Stimulated activated memory B cell treated with anti-CD40 and anti-IgM and Interleukin-4, amounts not matched to agents 10 μg/mL and 1 μg/mL and 100 μg/mL, for 72 hours (primary cell): ENCODE results near the gene MAPKAPK2.
A peak's percentile ranks its signal among the peaks of the same experiment; 100 is the strongest.
"Not testable (repeated sequence)": the region's sequence is repeated elsewhere in the genome, so short reads cannot be mapped to it uniquely, and the experiment has no call there.

Source experiments
- ATAC-seq: fragments of 150-1000 bp; cut with Tn5 transposase; 2 replicates; pipeline ENCODE4 v1.10.0; 2021
- H3K27ac Mint-ChIP-seq: one replicate; pipeline ENCODE4 v1.8.0; 2022; ENCODE audit warnings: mild to moderate bottlenecking, mixed read lengths
- H3K27me3 Mint-ChIP-seq: one replicate; pipeline ENCODE4 v1.8.0; 2022; ENCODE audit warnings: mixed read lengths
- H3K36me3 Mint-ChIP-seq: one replicate; pipeline ENCODE4 v1.8.0; 2022; ENCODE audit warnings: mixed read lengths
- H3K4me1 Mint-ChIP-seq: one replicate; pipeline ENCODE4 v1.8.0; 2022; ENCODE audit warnings: mixed read lengths
- H3K4me3 Mint-ChIP-seq: one replicate; pipeline ENCODE4 v1.8.0; 2022; ENCODE audit warnings: mild to moderate bottlenecking, moderate library complexity, mixed read lengths
- H3K9me3 Mint-ChIP-seq: one replicate; pipeline ENCODE4 v1.8.0; 2022; ENCODE audit warnings: mixed read lengths

The MAPKAPK2 gene

DNA sequence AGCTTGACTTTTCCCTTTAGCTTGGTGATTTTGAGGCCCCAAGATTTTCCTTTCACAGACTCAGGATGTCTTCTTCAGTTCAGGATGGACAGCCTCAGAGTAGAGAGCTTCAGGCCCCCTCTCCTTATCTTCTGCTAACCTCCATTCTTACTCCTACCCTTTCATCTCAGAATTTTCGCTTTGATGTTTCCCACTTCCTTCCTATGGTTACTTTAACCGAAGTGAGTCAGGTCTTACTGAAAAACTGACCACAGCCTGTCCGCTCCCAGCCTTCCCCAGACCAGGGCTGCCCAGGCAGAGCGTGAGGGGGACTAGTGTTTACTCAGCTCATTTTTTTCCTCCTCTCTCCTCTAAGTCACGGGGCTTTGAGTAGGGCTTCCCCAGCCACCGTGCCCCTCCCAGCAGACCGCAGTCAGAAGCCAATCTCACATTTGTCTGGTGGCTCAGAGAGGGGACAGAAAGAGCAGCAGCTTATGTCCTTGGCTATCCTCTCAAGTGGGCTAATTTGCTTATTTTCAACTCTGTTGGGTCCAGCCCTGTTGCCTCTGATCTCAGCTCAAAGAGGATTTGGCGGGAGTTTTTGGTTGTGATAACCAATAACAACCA is 81.6 kb downstream of the MAPKAPK2 start:
- peak; percentile 86 for ATAC-seq
- peaks cover 48% of the 10 kb centered on the region for H3K4me1 Mint-ChIP-seq
- H3K4me3 Mint-ChIP-seq: no peak overlapping the region
- peaks cover 9% of the 10 kb centered on the region for H3K27me3 Mint-ChIP-seq
- no peaks in the 10 kb centered on the region for H3K36me3 Mint-ChIP-seq
- H3K27ac Mint-ChIP-seq: no peak overlapping the region
- no peaks in the 10 kb centered on the region for H3K9me3 Mint-ChIP-seq

DNA sequence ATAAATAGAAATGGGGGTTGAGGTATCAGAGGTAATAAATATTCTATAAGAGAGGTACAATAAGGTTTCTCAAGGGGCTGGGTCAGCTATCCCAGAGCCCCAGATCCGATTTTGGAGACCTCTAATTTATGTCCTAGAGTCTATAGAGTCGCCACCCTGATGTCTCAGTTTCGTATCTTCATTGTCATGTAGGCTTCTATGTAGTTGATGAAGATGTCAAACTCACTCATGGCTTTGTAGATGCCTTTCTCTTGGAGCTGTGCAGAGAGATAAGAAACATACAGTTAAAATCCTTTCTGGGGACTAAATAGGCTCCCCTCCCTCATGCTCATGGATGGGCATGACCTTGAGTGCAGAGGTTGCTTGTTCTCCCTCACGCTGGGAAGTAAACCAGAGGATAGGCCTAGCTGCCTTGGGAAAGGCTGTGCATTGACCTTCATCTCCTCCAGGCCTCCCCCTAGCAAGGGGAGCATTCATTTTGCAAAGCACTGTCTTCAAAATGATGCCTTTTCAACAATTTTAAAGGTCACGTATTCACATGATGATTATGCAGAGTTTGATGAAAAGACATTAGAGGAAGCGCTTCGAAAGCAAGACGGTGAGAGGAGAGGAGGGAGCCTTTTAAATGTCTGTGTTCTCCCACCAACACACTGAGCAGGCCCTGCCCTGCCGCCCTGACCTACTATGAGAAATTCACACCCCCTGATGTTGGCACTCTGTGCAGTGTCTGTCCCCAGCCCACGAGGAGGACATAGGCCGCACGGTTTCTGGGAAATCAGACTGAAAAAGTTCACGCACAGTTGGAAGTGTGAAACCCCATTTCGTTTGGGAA is 84.0 kb downstream of the MAPKAPK2 start:
- ATAC-seq: no peak
- Mint-ChIP-seq H3K27ac (no peak overlapping the region), H3K4me1 (peaks cover 71% of the 10 kb centered on the region), H3K36me3 (no peaks in the 10 kb centered on the region), H3K4me3 (no peak overlapping the region), H3K9me3 (no peaks in the 10 kb centered on the region), H3K27me3 (no peaks in the 10 kb centered on the region)

- peak; percentile 82 for ATAC-seq
- Mint-ChIP-seq H3K4me1 (peaks cover 77% of the 10 kb centered on the region), H3K27me3 (no peaks in the 10 kb centered on the region), H3K9me3 (no peaks in the 10 kb centered on the region), H3K27ac (peak overlapping the region; percentile 66), H3K36me3 (no peaks in the 10 kb centered on the region), H3K4me3 (peak overlapping the region; percentile 1)
Measured at GRCh38 chr1:206769304-206769731, 84.6 kb downstream of the MAPKAPK2 start.

- no peaks in the 10 kb centered on the region for H3K9me3 Mint-ChIP-seq
- H3K4me3 Mint-ChIP-seq: peak within 1 kb of the TSS; percentile 64
- no peaks in the 10 kb centered on the region for H3K27me3 Mint-ChIP-seq
- peaks cover 81% of the 10 kb centered on the region for H3K4me1 Mint-ChIP-seq
- H3K27ac Mint-ChIP-seq: peak within 1 kb of the TSS; percentile 66
- H3K36me3 Mint-ChIP-seq: no peaks in the 10 kb centered on the region
- no peak for ATAC-seq
Measured at GRCh38 chr1:206770531-206771337, 86.0 kb downstream of the MAPKAPK2 start, which contains the start of gene IL19. TSS of gene IL19 (plus strand) at chr1:206770773. CDS start at chr1:206836663, 65,890 bp downstream.

GRCh38 chr1:206771338-206771692 is 86.6 kb downstream of the MAPKAPK2 start:
- Mint-ChIP-seq H3K27me3 (no peaks in the 10 kb centered on the region), H3K4me3 (peak overlapping the region; percentile 64), H3K27ac (peak overlapping the region; percentile 66), H3K9me3 (no peaks in the 10 kb centered on the region), H3K4me1 (peaks cover 75% of the 10 kb centered on the region), H3K36me3 (no peaks in the 10 kb centered on the region)
- no peak for ATAC-seq

DNA sequence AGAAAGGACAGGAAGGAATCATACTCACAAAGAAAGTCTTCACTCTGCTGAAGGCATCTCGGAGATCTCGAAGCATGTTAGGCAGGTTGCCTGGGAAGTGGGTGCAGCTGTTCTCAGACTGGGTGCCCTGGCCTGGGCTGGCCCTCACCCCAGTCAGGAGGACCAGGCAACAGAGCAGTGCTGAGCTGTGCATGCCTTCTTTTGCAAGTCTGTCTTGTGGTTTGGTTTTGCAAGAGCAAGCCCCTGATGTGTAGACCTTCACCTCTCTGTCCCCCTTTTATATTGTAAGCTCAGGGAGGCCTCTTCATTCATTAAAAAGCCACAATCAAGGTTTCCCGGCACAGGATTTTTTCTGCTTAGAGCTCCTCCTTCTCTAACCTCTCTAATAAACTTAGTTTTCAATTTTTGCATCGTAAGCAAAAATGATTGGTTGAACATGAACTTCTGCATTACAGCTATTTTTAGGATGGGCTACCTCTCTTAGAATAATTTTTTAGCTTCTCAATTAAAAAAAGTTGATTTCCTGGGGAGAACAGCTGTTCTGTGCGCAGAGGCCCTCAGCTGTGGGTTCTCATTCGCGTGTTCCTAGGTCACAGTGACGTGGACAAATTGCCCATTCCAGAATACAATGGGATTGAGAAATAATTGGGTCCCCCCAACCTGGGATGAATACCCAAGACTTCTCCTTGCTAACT is 87.7 kb downstream of the MAPKAPK2 start, which contains the start of gene IL10:
TSS of gene IL10 (minus strand) at position 252 of the 695 bp plus-strand sequence. CDS start at position 193, 59 bp downstream.
- peak within 1 kb of the TSS; percentile 55 for H3K4me3 Mint-ChIP-seq
- ATAC-seq: no peak
- H3K9me3 Mint-ChIP-seq: no peaks in the 10 kb centered on the region
- no peak within 1 kb of the TSS for H3K27ac Mint-ChIP-seq
- H3K27me3 Mint-ChIP-seq: no peaks in the 10 kb centered on the region
- H3K36me3 Mint-ChIP-seq: no peaks in the 10 kb centered on the region
- peaks cover 65% of the 10 kb centered on the region for H3K4me1 Mint-ChIP-seq

GRCh38 chr1:206774093-206774492 is 89.4 kb downstream of the MAPKAPK2 start:
- no peaks in the 10 kb centered on the region for H3K36me3 Mint-ChIP-seq
- no peak overlapping the region for H3K4me3 Mint-ChIP-seq

DNA sequence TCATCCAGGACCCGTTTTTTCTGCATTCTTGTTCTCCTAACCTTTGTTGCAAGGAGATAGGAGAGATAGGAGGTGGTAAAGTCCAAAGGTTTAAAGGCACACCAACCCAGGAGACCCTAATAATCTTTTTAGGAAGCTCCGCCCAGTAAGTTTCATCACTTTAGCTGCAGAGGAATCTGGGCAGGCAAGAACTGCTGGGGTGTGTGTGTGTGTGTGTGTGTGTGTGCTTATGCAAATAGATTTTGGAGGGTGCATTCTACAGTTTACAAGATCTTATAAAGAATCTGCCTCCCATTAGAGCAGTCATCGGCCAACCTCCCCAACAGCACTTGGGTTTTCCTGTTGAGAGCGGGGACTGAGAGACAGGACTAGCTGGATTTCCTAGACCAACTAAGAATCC is 91.5 kb downstream of the MAPKAPK2 start:
- ATAC-seq: no peak
- Mint-ChIP-seq H3K4me1 (peaks cover 36% of the 10 kb centered on the region), H3K36me3 (no peaks in the 10 kb centered on the region), H3K4me3 (no peak overlapping the region), H3K27ac (no peak overlapping the region), H3K27me3 (no peaks in the 10 kb centered on the region), H3K9me3 (no peaks in the 10 kb centered on the region)

More at GRCh38 chr1:206774093-206774492, 89.4 kb downstream of the MAPKAPK2 start:
- H3K9me3 Mint-ChIP-seq: no peaks in the 10 kb centered on the region
- peak; percentile 72 for ATAC-seq
- H3K27me3 Mint-ChIP-seq: no peaks in the 10 kb centered on the region
- peaks cover 58% of the 10 kb centered on the region for H3K4me1 Mint-ChIP-seq
- no peak overlapping the region for H3K27ac Mint-ChIP-seq

DNA sequence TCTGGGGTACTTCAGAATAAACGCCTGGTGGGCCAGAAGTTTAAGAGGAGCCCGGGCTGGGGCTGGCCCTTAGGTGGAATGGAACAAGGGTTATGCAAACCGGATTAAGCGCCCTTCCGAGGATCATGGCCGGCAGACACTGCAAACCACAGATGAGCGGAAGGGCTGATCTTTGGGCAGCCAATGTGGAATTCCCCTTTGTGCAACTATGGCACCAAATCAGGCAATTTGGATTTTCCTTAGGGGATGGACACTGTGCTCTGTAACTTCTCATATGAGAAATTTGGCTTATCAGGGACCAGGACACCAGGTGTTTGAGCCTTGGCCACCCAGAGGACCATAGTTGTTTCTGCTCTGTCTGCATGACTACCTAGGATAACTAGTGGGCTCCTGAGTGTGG is 93.3 kb downstream of the MAPKAPK2 start:
- no peak overlapping the region for H3K27ac Mint-ChIP-seq
- no peaks in the 10 kb centered on the region for H3K27me3 Mint-ChIP-seq
- H3K4me3 Mint-ChIP-seq: no peak overlapping the region
- H3K9me3 Mint-ChIP-seq: no peaks in the 10 kb centered on the region
- no peak for ATAC-seq
- H3K4me1 Mint-ChIP-seq: peaks cover 29% of the 10 kb centered on the region
- no peaks in the 10 kb centered on the region for H3K36me3 Mint-ChIP-seq

DNA sequence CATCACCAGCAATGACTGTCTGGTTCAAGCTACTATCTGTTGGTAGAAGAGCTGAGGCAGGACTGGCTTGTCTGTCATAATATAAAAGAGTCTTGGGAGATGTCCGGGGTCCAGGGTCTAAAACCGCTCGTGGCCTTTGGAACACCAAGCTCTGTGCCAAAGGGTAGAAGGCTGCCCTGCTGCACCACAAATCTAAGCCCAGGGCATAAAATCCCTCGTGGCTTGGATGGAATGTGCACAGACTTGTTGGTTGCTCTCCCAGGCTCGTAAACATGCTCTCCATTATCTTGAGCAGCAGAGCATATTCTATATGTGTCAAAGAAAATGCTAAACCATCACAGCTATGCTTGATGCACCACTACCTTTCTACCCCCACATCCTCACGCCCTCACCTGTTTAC is 94.2 kb downstream of the MAPKAPK2 start:
- not testable (repeated sequence) for H3K27ac Mint-ChIP-seq, H3K9me3 Mint-ChIP-seq, H3K4me3 Mint-ChIP-seq, ATAC-seq, H3K27me3 Mint-ChIP-seq, H3K36me3 Mint-ChIP-seq
- H3K4me1 Mint-ChIP-seq: peaks cover 26% of the 10 kb centered on the region

GRCh38 chr1:206779638-206780037 is 94.9 kb downstream of the MAPKAPK2 start:
- Mint-ChIP-seq H3K4me3 (no peak overlapping the region), H3K9me3 (no peaks in the 10 kb centered on the region), H3K36me3 (no peaks in the 10 kb centered on the region), H3K4me1 (peaks cover 26% of the 10 kb centered on the region), H3K27ac (no peak overlapping the region), H3K27me3 (no peaks in the 10 kb centered on the region)
- no peak for ATAC-seq

DNA sequence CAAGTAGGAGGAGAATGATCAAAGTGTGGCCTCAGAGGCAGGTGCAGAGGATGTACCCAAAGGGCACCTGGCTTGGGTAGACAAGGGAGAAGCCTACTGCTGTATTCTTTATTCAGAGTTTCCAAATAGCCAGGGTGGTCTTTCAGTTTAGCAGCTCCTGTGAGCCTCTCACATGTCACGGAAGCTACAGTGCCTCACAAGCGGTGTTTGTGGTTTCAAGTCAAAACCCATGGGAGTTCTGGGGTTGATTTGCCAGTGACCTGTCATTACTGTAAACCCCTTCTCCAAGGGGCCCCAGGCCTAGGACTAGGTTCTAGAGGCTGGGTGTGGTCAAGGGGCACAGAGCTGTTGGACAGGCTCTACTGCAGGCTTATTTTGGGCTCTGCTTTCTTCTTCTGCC is 97.7 kb downstream of the MAPKAPK2 start:
- Mint-ChIP-seq H3K4me1 (peaks cover 51% of the 10 kb centered on the region), H3K27me3 (no peaks in the 10 kb centered on the region), H3K27ac (peak overlapping the region; percentile 26), H3K4me3 (no peak overlapping the region), H3K36me3 (no peaks in the 10 kb centered on the region), H3K9me3 (no peaks in the 10 kb centered on the region)
- peak; percentile 83 for ATAC-seq

DNA sequence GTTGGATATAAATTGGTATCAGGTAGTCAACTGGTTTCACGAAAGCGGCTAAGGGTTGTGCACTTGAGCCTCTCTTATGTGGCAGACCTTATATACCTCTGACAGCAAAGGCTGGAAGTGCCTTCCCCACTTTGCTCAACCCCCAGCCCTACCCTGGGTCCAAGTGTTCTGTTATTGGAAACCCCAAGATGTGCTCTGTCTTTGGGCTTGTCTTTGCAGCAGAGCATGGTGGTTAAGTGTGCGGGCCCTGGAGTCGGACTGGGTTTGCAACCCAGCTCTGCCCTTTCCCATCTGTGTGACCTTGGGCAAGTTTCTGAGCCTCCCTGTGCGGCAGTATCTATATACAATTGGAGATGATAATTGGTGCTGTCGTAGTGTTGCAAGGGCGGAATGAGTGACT is 98.8 kb downstream of the MAPKAPK2 start:
- H3K4me1 Mint-ChIP-seq: peaks cover 51% of the 10 kb centered on the region
- no peak overlapping the region for H3K4me3 Mint-ChIP-seq
- H3K27ac Mint-ChIP-seq: no peak overlapping the region
- ATAC-seq: no peak
- no peaks in the 10 kb centered on the region for H3K9me3 Mint-ChIP-seq
- H3K36me3 Mint-ChIP-seq: no peaks in the 10 kb centered on the region
- H3K27me3 Mint-ChIP-seq: no peaks in the 10 kb centered on the region
